Measurements from ENCODE around the gene SH2D4B. TPM values are rescaled to one million over a fixed set of nuclear protein-coding genes. Genes with fewer than 3 reads are reported as not detected.

The SH2D4B gene
- total RNA-seq, 1 donor from 2014 or later, result 0.07 TPM

DNA sequence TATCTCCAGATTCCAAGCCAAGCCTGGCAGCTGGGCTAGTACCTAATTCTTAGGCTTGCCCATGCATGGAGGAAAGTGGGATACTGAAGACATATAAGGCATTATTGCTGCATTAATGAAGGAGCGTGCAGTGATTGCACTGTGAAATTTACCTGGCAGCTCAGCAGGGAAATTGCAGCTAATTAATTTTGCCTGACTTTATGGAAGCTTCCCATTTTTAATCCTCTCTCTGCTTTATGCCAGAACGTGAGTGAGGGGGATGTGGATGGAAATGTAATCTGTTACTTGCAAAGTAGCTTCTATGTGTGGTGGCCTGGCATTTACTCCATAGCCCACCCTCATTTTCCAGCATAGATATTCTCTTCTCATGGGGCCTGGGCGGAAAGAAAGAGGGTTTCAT, 134.9 kb downstream of the SH2D4B start:
- DNase-seq (ENCODE audit: low spot score), result no peak
- H3K27ac Mint-ChIP-seq (ENCODE audit: unreplicated experiment), result no peak overlapping the region
- H3K4me1 Mint-ChIP-seq (ENCODE audit: low read depth), result no peaks in the 10 kb centered on the region
- peaks cover 5% of the 10 kb centered on the region for H3K9me3 Mint-ChIP-seq (ENCODE audit: low read depth)
- no peaks in the 10 kb centered on the region for H3K36me3 Mint-ChIP-seq (ENCODE audit: low read depth)
- TF ChIP-seq, protein P1, sequence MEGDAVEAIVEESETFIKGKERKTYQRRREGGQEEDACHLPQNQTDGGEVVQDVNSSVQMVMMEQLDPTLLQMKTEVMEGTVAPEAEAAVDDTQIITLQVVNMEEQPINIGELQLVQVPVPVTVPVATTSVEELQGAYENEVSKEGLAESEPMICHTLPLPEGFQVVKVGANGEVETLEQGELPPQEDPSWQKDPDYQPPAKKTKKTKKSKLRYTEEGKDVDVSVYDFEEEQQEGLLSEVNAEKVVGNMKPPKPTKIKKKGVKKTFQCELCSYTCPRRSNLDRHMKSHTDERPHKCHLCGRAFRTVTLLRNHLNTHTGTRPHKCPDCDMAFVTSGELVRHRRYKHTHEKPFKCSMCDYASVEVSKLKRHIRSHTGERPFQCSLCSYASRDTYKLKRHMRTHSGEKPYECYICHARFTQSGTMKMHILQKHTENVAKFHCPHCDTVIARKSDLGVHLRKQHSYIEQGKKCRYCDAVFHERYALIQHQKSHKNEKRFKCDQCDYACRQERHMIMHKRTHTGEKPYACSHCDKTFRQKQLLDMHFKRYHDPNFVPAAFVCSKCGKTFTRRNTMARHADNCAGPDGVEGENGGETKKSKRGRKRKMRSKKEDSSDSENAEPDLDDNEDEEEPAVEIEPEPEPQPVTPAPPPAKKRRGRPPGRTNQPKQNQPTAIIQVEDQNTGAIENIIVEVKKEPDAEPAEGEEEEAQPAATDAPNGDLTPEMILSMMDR (IDR thresholded peaks at IDR 0.05), result no peak
- H3K27me3 Mint-ChIP-seq (ENCODE audit: low read depth), result peaks cover 7% of the 10 kb centered on the region
- H3K4me3 Mint-ChIP-seq (ENCODE audit: unreplicated experiment), result no peak overlapping the region

DNA sequence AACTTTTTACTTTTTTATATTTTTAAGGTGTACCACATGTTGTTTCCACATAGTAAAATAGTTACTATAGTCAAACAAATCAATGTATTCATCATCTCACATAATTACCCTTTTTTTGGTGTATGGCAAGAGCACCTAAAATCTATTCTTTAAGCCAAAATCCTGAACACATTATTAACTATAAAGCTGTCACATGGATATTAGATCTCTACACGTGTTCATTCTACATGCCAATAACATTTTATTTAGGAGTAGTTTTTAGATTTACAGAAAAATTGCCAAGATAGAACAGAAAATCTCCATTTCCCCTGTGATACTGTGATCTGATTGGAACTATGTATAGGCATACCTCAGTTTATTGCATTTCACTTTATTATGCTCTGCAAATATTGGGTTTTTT, 137.1 kb downstream of the SH2D4B start:
- Mint-ChIP-seq H3K27ac (ENCODE audit: unreplicated experiment) (no peak overlapping the region), H3K4me3 (ENCODE audit: unreplicated experiment) (no peak overlapping the region), H3K27me3 (ENCODE audit: low read depth) (peaks cover 2% of the 10 kb centered on the region), H3K4me1 (ENCODE audit: low read depth) (no peaks in the 10 kb centered on the region), H3K36me3 (ENCODE audit: low read depth) (no peaks in the 10 kb centered on the region), H3K9me3 (ENCODE audit: low read depth) (peaks cover 5% of the 10 kb centered on the region)
- no peak for DNase-seq (ENCODE audit: low spot score)
- TF ChIP-seq, protein P1 (IDR thresholded peaks at IDR 0.05), result no peak

DNA sequence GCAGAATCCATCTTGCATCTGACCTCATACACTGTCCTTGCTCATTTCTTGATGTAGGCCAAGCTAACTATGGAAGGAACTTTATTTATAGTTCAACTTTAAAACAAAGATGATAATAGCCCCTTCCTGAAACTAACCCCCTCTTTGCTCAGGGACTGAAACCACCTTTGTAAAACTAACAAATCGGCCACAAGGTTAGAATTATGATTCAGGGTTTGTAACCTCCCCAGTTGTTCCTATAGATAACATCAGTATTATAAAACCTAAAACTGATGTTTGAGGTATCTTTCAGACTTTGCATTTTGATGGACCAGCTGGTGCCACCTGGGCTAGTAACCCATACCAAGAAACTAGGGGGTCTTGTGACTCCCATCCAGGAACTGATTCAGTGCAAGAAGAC, 143.4 kb downstream of the SH2D4B start:
- Mint-ChIP-seq H3K4me1 (ENCODE audit: low read depth) (no peaks in the 10 kb centered on the region), H3K27me3 (ENCODE audit: low read depth) (peaks cover 4% of the 10 kb centered on the region), H3K36me3 (ENCODE audit: low read depth) (no peaks in the 10 kb centered on the region), H3K27ac (ENCODE audit: unreplicated experiment) (no peak overlapping the region), H3K4me3 (ENCODE audit: unreplicated experiment) (no peak overlapping the region), H3K9me3 (ENCODE audit: low read depth) (peaks cover 5% of the 10 kb centered on the region)
- DNase-seq (ENCODE audit: low spot score), result no peak
- TF ChIP-seq, protein P1 (IDR thresholded peaks at IDR 0.05), result no peak

DNA sequence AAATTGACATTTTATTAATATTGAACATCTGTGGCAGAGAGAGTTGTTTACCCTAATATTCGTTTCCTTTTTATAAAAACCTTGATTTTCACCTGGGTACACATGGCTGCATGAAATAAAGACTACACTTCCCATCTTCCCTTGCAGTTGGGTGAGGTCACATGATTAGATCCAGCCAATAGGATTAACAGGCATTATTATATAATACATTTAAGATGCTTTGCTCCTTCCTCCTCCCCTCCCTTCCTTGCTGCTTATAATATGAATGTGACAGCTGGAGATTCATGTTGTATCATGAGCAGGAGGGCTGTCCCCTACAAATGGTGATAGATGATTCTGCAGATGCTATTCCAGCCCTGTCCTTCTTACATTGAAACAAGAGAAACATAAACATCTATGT, 146.6 kb downstream of the SH2D4B start:
- TF ChIP-seq, protein P1 (IDR thresholded peaks at IDR 0.05), result no peak
- Mint-ChIP-seq H3K9me3 (ENCODE audit: low read depth) (no peaks in the 10 kb centered on the region), H3K36me3 (ENCODE audit: low read depth) (no peaks in the 10 kb centered on the region), H3K4me1 (ENCODE audit: low read depth) (no peaks in the 10 kb centered on the region), H3K27ac (ENCODE audit: unreplicated experiment) (no peak overlapping the region), H3K4me3 (ENCODE audit: unreplicated experiment) (no peak overlapping the region), H3K27me3 (ENCODE audit: low read depth) (peaks cover 4% of the 10 kb centered on the region)
- no peak for DNase-seq (ENCODE audit: low spot score)

DNA sequence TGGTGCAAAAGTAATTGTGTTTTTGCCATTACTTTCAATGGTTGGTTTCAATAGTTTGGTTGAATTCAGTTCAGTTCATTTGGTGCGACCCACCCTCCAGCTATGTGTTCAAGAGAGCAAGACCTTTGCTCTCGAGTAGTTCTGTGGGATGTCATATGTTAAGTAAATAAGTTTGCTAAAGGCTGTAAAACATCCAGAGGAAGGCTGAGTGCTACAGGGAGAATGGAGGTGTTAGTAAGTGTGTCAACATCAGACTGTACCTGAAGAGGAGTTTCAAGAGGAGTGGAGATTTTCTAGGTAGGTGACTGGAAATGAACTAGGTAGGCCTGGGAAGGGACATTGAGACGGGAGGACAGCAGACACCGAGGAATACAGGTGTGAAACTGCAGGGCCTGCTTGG, 147.7 kb downstream of the SH2D4B start:
- H3K4me1 Mint-ChIP-seq (ENCODE audit: low read depth), result no peaks in the 10 kb centered on the region
- no peak overlapping the region for H3K27ac Mint-ChIP-seq (ENCODE audit: unreplicated experiment)
- H3K4me3 Mint-ChIP-seq (ENCODE audit: unreplicated experiment), result no peak overlapping the region
- no peak for DNase-seq (ENCODE audit: low spot score)
- TF ChIP-seq, protein P1 (IDR thresholded peaks at IDR 0.05), result no peak
- no peaks in the 10 kb centered on the region for H3K9me3 Mint-ChIP-seq (ENCODE audit: low read depth)
- H3K27me3 Mint-ChIP-seq (ENCODE audit: low read depth), result peaks cover 8% of the 10 kb centered on the region
- H3K36me3 Mint-ChIP-seq (ENCODE audit: low read depth), result no peaks in the 10 kb centered on the region
